Endometrial microvascular endothelial cells (primary cell): ENCODE measurements around the gene GDF7. TPM values are rescaled to one million over a fixed set of nuclear protein-coding genes. Genes with fewer than 3 reads are reported as not detected.

Source experiments
- in situ Hi-C: cut with HindIII; loops from 2 replicates; pipeline ENCODE4 v1.10.0; 2017; ENCODE audit warnings: low sequenced_read_pairs, low pct_unique_long_range_greater_than_20kb; ENCODE audit errors: inconsistent ontology term
- total RNA-seq: library from RNA; depleted of rRNA; stranded (reverse); fragments of >200 nt; gene quantifications from one replicate; pipeline ENCODE4 v1.2.3, GENCODE V29; 2015; ENCODE audit errors: inconsistent ontology term

The GDF7 gene
- total RNA-seq, 1 donor from 2014 or later = 0.09 TPM

- in situ Hi-C loops = no loop called here
These were observed 822 bp downstream of the GDF7 start for GRCh38 chr2:20667531-20668401.

GRCh38 chr2:20668451-20668850 is 1.5 kb downstream of the GDF7 start:
- in situ Hi-C loops = no loop called here

- in situ Hi-C loops = no loop called here
These were observed 2.0 kb downstream of the GDF7 start for GRCh38 chr2:20668871-20669475.

- in situ Hi-C loops = no loop called here
These were observed 2.8 kb downstream of the GDF7 start for GRCh38 chr2:20669562-20670314.

GRCh38 chr2:20670315-20671035 is 3.5 kb downstream of the GDF7 start:
- in situ Hi-C loops = no loop called here

- in situ Hi-C loops = no loop called here
These were observed 4.2 kb downstream of the GDF7 start for GRCh38 chr2:20671036-20671735.

- in situ Hi-C loops = no loop called here
These were observed 4.8 kb downstream of the GDF7 start for GRCh38 chr2:20671736-20672080.

- in situ Hi-C loops = no loop called here
These were observed 5.4 kb downstream of the GDF7 start for GRCh38 chr2:20672201-20672951.

- in situ Hi-C loops = no loop called here
These were observed 6.9 kb downstream of the GDF7 start for GRCh38 chr2:20673686-20674308.

- in situ Hi-C loops = no loop called here
These were observed 7.5 kb downstream of the GDF7 start for GRCh38 chr2:20674309-20674965.

- in situ Hi-C loops = no loop called here
These were observed 8.2 kb downstream of the GDF7 start for GRCh38 chr2:20674974-20675679.

- in situ Hi-C loops = no loop called here
These were observed 8.9 kb downstream of the GDF7 start for GRCh38 chr2:20675701-20676352.

- in situ Hi-C loops = no loop called here
These were observed 9.6 kb downstream of the GDF7 start for GRCh38 chr2:20676353-20677215.

- in situ Hi-C loops = no loop called here
These were observed 10.5 kb downstream of the GDF7 start for GRCh38 chr2:20677301-20678085.

- in situ Hi-C loops = no loop called here
These were observed 11.1 kb downstream of the GDF7 start for GRCh38 chr2:20678086-20678395.
